ENCODE measurements around the gene CTSD. TPM values are rescaled to one million over a fixed set of nuclear protein-coding genes. Genes with fewer than 3 reads are reported as not detected.

The CTSD gene
- total and polyA plus RNA-seq, 4 donors = 310 to 814 (median 553) TPM

- H3K9me3 ChIP-seq (ENCODE audit: control insufficient read depth in 4 of 4, low read length in 3 of 4) = no peaks in the 10 kb centered on the region
- H3K4me1 ChIP-seq (ENCODE audit: control insufficient read depth in 4 of 4, insufficient read depth in 4 of 4, low read length in 3 of 4) = peaks cover 14 to 46% (median 31%) of the 10 kb centered on the region in 4 donors
- no peak for TF ChIP-seq RAD21 (IDR thresholded peaks at IDR 0.05)
- no peak for TF ChIP-seq FOXA1 (IDR thresholded peaks at IDR 0.05)
- TF ChIP-seq, protein P1, sequence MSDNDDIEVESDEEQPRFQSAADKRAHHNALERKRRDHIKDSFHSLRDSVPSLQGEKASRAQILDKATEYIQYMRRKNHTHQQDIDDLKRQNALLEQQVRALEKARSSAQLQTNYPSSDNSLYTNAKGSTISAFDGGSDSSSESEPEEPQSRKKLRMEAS (IDR thresholded peaks at IDR 0.05) = no peak
- TF ChIP-seq EGR1 (IDR thresholded peaks at IDR 0.05; ENCODE audit: low read depth in 2 of 2) = no peak
- TF ChIP-seq YY1 (IDR thresholded peaks at IDR 0.05) = no peak
- TF ChIP-seq, protein P2, sequence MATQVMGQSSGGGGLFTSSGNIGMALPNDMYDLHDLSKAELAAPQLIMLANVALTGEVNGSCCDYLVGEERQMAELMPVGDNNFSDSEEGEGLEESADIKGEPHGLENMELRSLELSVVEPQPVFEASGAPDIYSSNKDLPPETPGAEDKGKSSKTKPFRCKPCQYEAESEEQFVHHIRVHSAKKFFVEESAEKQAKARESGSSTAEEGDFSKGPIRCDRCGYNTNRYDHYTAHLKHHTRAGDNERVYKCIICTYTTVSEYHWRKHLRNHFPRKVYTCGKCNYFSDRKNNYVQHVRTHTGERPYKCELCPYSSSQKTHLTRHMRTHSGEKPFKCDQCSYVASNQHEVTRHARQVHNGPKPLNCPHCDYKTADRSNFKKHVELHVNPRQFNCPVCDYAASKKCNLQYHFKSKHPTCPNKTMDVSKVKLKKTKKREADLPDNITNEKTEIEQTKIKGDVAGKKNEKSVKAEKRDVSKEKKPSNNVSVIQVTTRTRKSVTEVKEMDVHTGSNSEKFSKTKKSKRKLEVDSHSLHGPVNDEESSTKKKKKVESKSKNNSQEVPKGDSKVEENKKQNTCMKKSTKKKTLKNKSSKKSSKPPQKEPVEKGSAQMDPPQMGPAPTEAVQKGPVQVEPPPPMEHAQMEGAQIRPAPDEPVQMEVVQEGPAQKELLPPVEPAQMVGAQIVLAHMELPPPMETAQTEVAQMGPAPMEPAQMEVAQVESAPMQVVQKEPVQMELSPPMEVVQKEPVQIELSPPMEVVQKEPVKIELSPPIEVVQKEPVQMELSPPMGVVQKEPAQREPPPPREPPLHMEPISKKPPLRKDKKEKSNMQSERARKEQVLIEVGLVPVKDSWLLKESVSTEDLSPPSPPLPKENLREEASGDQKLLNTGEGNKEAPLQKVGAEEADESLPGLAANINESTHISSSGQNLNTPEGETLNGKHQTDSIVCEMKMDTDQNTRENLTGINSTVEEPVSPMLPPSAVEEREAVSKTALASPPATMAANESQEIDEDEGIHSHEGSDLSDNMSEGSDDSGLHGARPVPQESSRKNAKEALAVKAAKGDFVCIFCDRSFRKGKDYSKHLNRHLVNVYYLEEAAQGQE (IDR thresholded peaks at IDR 0.05) = no peak
- no peak for TF ChIP-seq FOXA2 (IDR thresholded peaks at IDR 0.05)
- TF ChIP-seq SP1 (IDR thresholded peaks at IDR 0.05) = no peak
- no peak for TF ChIP-seq NR2F2 (IDR thresholded peaks at IDR 0.05)
- TF ChIP-seq ZBTB33 (IDR thresholded peaks at IDR 0.05) = no peak
- no peak for TF ChIP-seq TAF1 (conservative IDR thresholded peaks at IDR 0.05)
- no peak for TF ChIP-seq CTCF (IDR thresholded peaks at IDR 0.05; ENCODE audit: low read depth, low read length, missing input control)
- TF ChIP-seq ATF3 (IDR thresholded peaks at IDR 0.05) = no peak
- TF ChIP-seq HNF4A (conservative IDR thresholded peaks at IDR 0.05) = no peak
- no peak for TF ChIP-seq RXRA (IDR thresholded peaks at IDR 0.05)
- no peak for TF ChIP-seq JUND (IDR thresholded peaks at IDR 0.05)
- TF ChIP-seq HNF4G (IDR thresholded peaks at IDR 0.05) = no peak
- no peak for TF ChIP-seq GABPA (IDR thresholded peaks at IDR 0.05 in 1 of 2, conservative IDR thresholded peaks at IDR 0.05 in 1 of 2)
- H3K27me3 ChIP-seq (ENCODE audit: control insufficient read depth in 4 of 4, insufficient read depth in 4 of 4, low read length in 3 of 4) = no peaks in the 10 kb centered on the region
- H3K36me3 ChIP-seq (ENCODE audit: control insufficient read depth in 4 of 4, insufficient read depth in 3 of 4, low read depth in 1 of 4, low read length in 3 of 4) = peaks cover 0 to 24% (median 22%) of the 10 kb centered on the region in 4 donors
- WGBS = 93% methylated on average over 38 of the region's 38 CpGs
- no peak overlapping the region for H3K9ac ChIP-seq (ENCODE audit: low read depth in 1 of 2, low read length in 2 of 2)
- H3K4me3 ChIP-seq (ENCODE audit: low read depth in 1 of 3, low read length in 3 of 3) = no peak overlapping the region
- no peak for DNase-seq (ENCODE audit: low spot score)
- H3K27ac ChIP-seq (ENCODE audit: low read depth in 1 of 2, low read length in 2 of 2) = no peak overlapping the region
Measured at GRCh38 chr11:1753229-1753928, 10.3 kb downstream of the CTSD start.

All from liver (tissue), 9 donors.